Measurements from ENCODE around the gene ENPEP. TPM values are rescaled to one million over a fixed set of nuclear protein-coding genes. Genes with fewer than 3 reads are reported as not detected.

The ENPEP gene
- total and polyA plus RNA-seq, 12 donors, result 2.2 to 14.9 (median 3.9) TPM

DNA sequence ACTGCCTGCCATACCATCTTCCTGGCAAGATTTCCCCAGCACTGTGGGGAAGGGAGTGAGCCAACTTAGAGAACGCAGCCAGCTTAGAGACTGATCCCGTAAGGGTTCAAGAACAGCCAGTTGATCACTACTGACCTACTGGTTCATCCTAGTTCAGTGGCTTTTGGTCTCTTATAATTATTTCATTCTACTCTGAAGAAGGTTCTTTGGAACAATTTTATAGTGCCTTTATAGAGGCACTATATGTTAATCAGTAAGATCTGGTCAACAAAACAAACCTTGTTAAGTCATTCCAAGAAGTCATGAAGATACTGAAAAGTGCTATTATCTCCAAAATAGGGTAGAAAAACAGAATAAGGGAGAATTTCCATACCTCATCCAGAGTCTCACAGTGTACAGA, 33.2 kb upstream of the ENPEP start:
- DNase-seq (no peak), ATAC-seq (no peak)
- Histone ChIP-seq H3K4me3 (no peak overlapping the region), H3K4me1 (no peaks in the 10 kb centered on the region), H3K9me3 (no peaks in the 10 kb centered on the region), H3K36me3 (no peaks in the 10 kb centered on the region), H3K27ac (no peak overlapping the region), H3K27me3 (peaks cover 0 to 4% (median 0%) of the 10 kb centered on the region in 7 donors)
- TF ChIP-seq, protein P1, sequence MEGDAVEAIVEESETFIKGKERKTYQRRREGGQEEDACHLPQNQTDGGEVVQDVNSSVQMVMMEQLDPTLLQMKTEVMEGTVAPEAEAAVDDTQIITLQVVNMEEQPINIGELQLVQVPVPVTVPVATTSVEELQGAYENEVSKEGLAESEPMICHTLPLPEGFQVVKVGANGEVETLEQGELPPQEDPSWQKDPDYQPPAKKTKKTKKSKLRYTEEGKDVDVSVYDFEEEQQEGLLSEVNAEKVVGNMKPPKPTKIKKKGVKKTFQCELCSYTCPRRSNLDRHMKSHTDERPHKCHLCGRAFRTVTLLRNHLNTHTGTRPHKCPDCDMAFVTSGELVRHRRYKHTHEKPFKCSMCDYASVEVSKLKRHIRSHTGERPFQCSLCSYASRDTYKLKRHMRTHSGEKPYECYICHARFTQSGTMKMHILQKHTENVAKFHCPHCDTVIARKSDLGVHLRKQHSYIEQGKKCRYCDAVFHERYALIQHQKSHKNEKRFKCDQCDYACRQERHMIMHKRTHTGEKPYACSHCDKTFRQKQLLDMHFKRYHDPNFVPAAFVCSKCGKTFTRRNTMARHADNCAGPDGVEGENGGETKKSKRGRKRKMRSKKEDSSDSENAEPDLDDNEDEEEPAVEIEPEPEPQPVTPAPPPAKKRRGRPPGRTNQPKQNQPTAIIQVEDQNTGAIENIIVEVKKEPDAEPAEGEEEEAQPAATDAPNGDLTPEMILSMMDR (IDR thresholded peaks at IDR 0.05), result no peak
- WGBS, 2 donors, result 89 to 90% methylated on average over 2 of the region's 2 CpGs
- intact Hi-C loops (cut with DNase I), result no loop called here

DNA sequence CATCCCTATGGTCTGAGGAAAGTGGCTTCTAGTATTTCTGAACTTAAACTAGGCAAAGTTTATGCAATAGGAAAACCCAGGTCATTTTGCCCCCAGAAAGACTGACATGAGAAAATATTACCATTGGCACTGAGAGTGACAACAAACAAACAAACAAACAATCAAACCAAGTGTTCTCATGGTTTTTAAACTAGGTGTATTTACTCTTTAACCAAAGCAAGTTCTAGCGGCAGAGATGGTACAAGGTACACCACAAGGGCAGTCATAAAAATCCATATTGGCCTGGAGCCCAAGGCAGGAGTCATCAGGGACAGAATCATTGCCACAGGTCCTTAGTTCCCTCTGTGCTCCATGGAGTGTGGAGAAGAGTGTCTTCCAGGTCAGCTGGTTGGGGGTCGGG, 26.0 kb upstream of the ENPEP start:
- TF ChIP-seq, protein P1 (IDR thresholded peaks at IDR 0.05), result no peak
- H3K9me3 ChIP-seq, result no peaks in the 10 kb centered on the region
- no peaks in the 10 kb centered on the region for H3K36me3 ChIP-seq
- peaks cover 0 to 5% (median 0%) of the 10 kb centered on the region in 7 donors for H3K27me3 ChIP-seq
- H3K27ac ChIP-seq, result no peak overlapping the region
- ATAC-seq (no peak), DNase-seq (no peak)
- WGBS, 2 donors, result 88 to 95% methylated on average over 2 of the region's 2 CpGs
- no peak overlapping the region for H3K4me3 ChIP-seq
- intact Hi-C loops (cut with DNase I), result no loop called here
- H3K4me1 ChIP-seq, result no peaks in the 10 kb centered on the region

DNA sequence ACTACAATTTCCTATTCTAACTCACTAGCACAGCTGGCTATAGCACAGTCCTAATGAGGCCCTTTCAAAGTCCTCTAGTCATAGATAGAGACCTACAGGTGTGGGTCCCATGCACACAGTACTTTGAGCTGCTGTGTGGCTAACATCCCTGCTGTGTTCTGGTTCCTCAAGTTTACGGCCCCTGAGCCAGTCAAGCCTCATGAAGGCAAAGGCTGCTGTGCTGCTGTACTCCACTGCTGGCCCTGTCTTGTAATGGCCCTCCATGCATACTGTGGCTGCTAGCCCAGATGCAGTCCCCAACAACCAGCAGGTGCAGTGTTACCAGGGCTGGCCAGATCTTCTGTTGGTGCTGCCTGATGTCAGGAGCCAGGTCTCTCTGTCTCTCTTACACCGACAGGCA, 23.4 kb upstream of the ENPEP start:
- H3K27ac ChIP-seq, result no peak overlapping the region
- no peak for ATAC-seq

DNA sequence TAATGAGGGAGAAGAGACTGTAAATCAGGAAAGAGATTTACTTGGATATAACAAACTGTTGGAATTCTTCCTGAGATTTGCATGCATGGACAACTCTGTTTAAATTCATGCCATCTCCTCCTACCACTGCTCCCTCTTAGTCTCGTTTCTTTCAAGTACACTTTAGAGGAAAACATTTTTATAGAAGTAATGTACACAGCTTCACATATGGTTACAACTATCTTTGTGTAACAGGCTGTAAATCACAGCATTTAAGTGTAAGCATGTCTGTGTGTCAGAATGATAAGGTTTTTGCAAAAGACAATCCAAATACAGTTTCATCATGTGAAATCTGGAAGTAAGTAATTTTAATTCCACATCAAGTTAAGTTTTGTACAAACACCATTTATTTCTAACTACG, 21.5 kb upstream of the ENPEP start:
- DNase-seq, result no peak
- no peak for ATAC-seq
- TF ChIP-seq, protein P1 (IDR thresholded peaks at IDR 0.05), result no peak
- peaks cover 0 to 11% (median 0%) of the 10 kb centered on the region in 7 donors for H3K27me3 ChIP-seq
- no peaks in the 10 kb centered on the region for H3K4me1 ChIP-seq
- H3K27ac ChIP-seq, result no peak overlapping the region
- H3K9me3 ChIP-seq, result no peaks in the 10 kb centered on the region
- no peak overlapping the region for H3K4me3 ChIP-seq
- 56 to 61% methylated on average over 2 of the region's 2 CpGs for WGBS, 2 donors
- H3K36me3 ChIP-seq, result no peaks in the 10 kb centered on the region
- intact Hi-C loops (cut with DNase I), result no loop called here

More for the DNA sequence above, 23.4 kb upstream of the ENPEP start:
- Histone ChIP-seq H3K36me3 (no peaks in the 10 kb centered on the region), H3K9me3 (no peaks in the 10 kb centered on the region), H3K4me1 (no peaks in the 10 kb centered on the region), H3K27me3 (peaks cover 0 to 11% (median 0%) of the 10 kb centered on the region in 7 donors), H3K4me3 (no peak overlapping the region)
- TF ChIP-seq, protein P1 (IDR thresholded peaks at IDR 0.05), result no peak
- 79 to 87% methylated on average over 2 of the region's 2 CpGs for WGBS, 2 donors
- no peak for DNase-seq
- intact Hi-C loops (cut with DNase I), result no loop called here
